Measurements from ENCODE around the gene CDC42BPB. TPM values are rescaled to one million over a fixed set of nuclear protein-coding genes. Genes with fewer than 3 reads are reported as not detected.

CDC42BPB gene
- total RNA-seq, 6 experiments from 2014 or later = 73.7 to 85.1 (median 79.9) TPM

DNA sequence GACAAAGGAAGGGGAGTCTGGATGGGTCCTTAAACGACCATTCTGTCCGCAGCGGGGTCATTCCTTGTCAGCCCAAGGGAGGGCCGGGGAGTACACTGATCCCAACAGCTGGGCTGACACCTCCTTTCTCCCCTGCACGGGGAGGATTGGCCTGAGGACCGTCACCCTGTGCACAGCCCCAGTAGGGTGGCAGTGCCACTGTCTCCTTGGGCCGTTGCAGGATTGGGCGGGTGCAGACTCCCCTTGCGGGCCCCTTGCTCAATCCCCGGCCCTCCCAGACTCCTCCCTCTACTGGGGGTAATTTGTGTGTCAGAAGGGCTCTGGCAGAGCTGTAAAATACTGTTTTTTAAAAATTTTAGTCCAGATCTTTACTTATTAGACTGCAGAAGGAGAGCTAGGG is 147.4 kb downstream of the CDC42BPB start:
- no peaks in the 10 kb centered on the region; the same call in 1 of the 2 replicates for H3K36me3 Mint-ChIP-seq (ENCODE audit: low read depth)

DNA sequence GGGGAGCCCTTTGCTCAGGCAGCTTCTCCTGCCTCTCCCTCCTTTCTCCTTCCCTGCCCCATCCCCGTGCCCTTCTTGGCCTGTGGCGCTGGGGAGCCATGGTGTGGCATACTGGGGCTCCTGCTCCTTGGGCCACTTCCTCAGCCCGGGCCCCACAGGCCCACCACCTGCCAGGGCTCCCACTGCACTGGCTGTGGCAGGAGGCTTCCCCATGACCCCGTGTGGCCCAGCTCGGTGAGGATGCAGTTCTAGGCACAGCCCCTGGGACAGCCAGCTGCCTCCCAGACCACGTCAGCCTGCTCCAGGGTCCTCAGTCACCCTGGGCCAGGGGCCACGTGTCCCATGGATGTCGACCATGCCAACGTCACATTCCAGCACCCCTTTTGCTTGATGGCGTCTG is 147.9 kb downstream of the CDC42BPB start:
- no peak overlapping the region for H3K4me3 Mint-ChIP-seq
- no peaks in the 10 kb centered on the region for H3K9me3 Mint-ChIP-seq
- DNase-seq = no peak
- H3K27ac Mint-ChIP-seq = no peak overlapping the region
- H3K4me1 Mint-ChIP-seq (ENCODE audit: low read depth) = no peaks in the 10 kb centered on the region
- H3K36me3 Mint-ChIP-seq (ENCODE audit: low read depth) = no peaks in the 10 kb centered on the region; the same call in 1 of the 2 replicates
- H3K27me3 Mint-ChIP-seq (ENCODE audit: insufficient read depth) = no peaks in the 10 kb centered on the region; the same call in 1 of the 2 replicates
- TF ChIP-seq, protein P1, sequence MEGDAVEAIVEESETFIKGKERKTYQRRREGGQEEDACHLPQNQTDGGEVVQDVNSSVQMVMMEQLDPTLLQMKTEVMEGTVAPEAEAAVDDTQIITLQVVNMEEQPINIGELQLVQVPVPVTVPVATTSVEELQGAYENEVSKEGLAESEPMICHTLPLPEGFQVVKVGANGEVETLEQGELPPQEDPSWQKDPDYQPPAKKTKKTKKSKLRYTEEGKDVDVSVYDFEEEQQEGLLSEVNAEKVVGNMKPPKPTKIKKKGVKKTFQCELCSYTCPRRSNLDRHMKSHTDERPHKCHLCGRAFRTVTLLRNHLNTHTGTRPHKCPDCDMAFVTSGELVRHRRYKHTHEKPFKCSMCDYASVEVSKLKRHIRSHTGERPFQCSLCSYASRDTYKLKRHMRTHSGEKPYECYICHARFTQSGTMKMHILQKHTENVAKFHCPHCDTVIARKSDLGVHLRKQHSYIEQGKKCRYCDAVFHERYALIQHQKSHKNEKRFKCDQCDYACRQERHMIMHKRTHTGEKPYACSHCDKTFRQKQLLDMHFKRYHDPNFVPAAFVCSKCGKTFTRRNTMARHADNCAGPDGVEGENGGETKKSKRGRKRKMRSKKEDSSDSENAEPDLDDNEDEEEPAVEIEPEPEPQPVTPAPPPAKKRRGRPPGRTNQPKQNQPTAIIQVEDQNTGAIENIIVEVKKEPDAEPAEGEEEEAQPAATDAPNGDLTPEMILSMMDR (IDR thresholded peaks at IDR 0.05) = no peak

More for the DNA sequence above, 147.4 kb downstream of the CDC42BPB start:
- no peaks in the 10 kb centered on the region for H3K4me1 Mint-ChIP-seq (ENCODE audit: low read depth)
- H3K9me3 Mint-ChIP-seq = no peaks in the 10 kb centered on the region
- H3K27me3 Mint-ChIP-seq (ENCODE audit: insufficient read depth) = no peaks in the 10 kb centered on the region; the same call in 1 of the 2 replicates
- no peak for DNase-seq
- H3K4me3 Mint-ChIP-seq = no peak overlapping the region
- TF ChIP-seq, protein P1 (IDR thresholded peaks at IDR 0.05) = no peak
- no peak overlapping the region for H3K27ac Mint-ChIP-seq

DNA sequence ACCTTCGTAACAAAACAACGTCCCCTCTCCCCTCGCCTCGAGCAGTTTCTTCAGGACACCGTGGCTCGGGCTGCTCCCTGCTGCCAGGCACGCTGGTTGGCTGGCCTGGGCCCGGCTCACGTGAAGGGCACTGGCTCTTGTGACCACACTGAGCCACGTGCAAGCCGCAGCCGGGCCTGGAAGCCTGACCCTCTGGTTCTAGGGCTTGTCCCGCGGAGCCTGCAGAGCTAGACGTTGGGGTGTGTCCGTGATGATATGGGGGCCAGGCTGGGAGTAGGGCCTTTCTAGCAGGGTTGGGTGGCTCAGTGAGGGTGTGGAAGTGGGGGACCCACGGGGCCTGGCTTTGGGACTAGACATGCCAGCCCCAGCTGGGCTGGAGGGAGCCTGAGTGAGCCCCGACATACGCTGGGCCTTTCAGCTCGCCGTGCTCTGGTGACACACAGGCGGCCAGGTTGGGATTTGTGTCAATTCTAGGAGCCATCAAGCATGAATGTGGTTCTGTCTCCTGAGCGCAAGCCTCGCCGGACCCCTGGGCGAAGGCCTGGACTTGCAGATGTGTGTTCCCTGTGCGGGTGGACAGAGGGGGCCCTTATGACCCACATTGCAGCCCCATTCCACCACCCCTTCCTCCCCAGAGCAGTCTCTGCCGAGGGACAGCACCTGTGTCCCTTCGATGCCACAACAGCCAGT is 148.4 kb downstream of the CDC42BPB start:
- H3K36me3 Mint-ChIP-seq (ENCODE audit: low read depth) = no peaks in the 10 kb centered on the region; the same call in none of the 2 replicates
- no peaks in the 10 kb centered on the region for H3K4me1 Mint-ChIP-seq (ENCODE audit: low read depth)
- H3K4me3 Mint-ChIP-seq = no peak overlapping the region
- TF ChIP-seq, protein P1 (IDR thresholded peaks at IDR 0.05) = no peak
- DNase-seq = no peak
- H3K27me3 Mint-ChIP-seq (ENCODE audit: insufficient read depth) = no peaks in the 10 kb centered on the region; the same call in 1 of the 2 replicates
- H3K9me3 Mint-ChIP-seq = no peaks in the 10 kb centered on the region
- H3K27ac Mint-ChIP-seq = no peak overlapping the region

DNA sequence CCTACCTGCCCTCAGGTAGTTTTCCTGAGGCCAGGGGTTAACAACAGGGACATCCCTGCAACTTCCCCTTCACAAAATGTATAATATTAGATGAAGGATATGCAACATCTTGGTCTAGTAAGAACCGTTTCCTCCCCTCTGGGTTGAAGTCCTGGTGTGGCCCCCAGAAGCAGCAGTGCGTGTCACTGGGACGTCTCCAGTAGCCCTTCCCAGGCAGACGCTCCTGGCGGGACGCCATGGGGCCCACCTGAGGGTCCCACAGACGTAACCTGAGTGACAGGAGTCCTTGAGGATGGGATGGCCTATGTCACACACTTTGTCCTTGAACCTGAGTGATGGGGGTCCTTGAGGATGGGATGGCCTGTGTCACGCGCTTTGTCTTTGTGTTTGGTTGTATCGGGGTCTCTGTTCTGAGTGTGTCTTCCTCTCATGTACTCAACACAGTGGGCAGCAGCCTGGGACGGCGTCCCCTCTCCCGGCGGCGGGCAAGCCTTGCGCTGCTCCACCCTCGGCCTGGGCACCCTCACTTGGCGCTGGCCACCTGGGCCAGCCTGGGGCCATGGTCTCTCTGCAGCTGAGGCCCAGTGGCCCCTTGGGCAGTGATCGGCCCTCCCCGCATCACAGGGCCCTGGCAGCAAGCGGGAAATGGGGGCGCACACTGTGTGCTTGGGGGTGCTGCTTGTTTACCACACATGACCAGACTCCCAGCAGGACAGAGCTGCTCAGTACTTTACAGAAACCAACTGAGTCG is 149.2 kb downstream of the CDC42BPB start:
- H3K4me1 Mint-ChIP-seq (ENCODE audit: low read depth) = no peaks in the 10 kb centered on the region
- no peaks in the 10 kb centered on the region; the same call in 1 of the 2 replicates for H3K27me3 Mint-ChIP-seq (ENCODE audit: insufficient read depth)
- no peak overlapping the region for H3K4me3 Mint-ChIP-seq
- TF ChIP-seq, protein P1 (IDR thresholded peaks at IDR 0.05) = no peak
- no peak for DNase-seq
- no peak overlapping the region for H3K27ac Mint-ChIP-seq
- H3K36me3 Mint-ChIP-seq (ENCODE audit: low read depth) = no peaks in the 10 kb centered on the region; the same call in none of the 2 replicates
- no peaks in the 10 kb centered on the region for H3K9me3 Mint-ChIP-seq

DNA sequence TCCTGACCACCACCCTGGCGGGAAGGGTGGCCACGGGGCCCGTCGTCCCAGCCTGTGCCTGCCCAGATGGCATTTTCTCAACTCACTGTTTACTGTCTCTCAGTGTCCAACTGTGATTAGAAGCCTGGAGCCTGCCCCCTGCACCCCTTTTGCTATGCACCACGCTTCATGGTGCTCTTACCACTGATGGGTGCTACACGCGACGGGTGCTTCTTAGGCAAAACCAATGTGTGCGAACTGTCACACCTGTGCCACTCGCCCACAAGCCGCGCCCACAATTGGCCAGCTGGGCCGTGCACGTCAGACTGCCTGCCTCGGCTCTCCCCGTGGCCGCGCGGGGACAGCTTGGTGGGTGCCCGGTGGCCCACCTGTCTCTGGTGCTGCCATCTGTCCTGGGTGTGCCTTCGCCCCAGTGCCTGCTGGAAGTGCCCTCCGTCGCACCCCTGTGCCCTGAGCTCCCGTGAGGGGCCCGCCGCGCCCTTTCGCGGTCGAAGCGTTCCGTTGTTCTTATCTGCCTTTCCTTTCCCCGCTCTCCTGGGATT is 150.0 kb downstream of the CDC42BPB start:
- no peaks in the 10 kb centered on the region for H3K4me1 Mint-ChIP-seq (ENCODE audit: low read depth)
- DNase-seq = no peak
- no peak overlapping the region for H3K27ac Mint-ChIP-seq
- no peaks in the 10 kb centered on the region for H3K9me3 Mint-ChIP-seq
- H3K4me3 Mint-ChIP-seq = no peak overlapping the region
- no peaks in the 10 kb centered on the region; the same call in 1 of the 2 replicates for H3K27me3 Mint-ChIP-seq (ENCODE audit: insufficient read depth)
- TF ChIP-seq, protein P1 (IDR thresholded peaks at IDR 0.05) = no peak
- H3K36me3 Mint-ChIP-seq (ENCODE audit: low read depth) = no peaks in the 10 kb centered on the region; the same call in none of the 2 replicates

All from HFFc6 (cell line).